K562 (cell line): ENCODE data around the gene NUDT22. TPM values are rescaled to one million over a fixed set of nuclear protein-coding genes. Genes with fewer than 3 reads are reported as not detected.

Source experiments
- ARID3A ChIP-seq: IDR thresholded peaks from 2 replicates; pipeline ENCODE4 v1.6.1; 2012; ENCODE audit warnings: low read depth, low read length, improper control_type of control experiment, borderline replicate concordance
- BDP1 ChIP-seq: IDR thresholded peaks from 3 replicates; pipeline ENCODE4 v1.6.1; 2011; ENCODE audit not compliant: insufficient read length, insufficient read depth
- BHLHE40 ChIP-seq: IDR thresholded peaks from 2 replicates; pipeline ENCODE4 v1.6.1; 2011; ENCODE audit warnings: low read length, improper control_type of control experiment
- ELF2 ChIP-seq: fragments of 250-450 bp; sonication (Bioruptor Pico); IDR thresholded peaks from 2 replicates; pipeline ENCODE4 v1.5.0; 2021; ENCODE audit warnings: mild to moderate bottlenecking
- ETS1 ChIP-seq: conservative IDR thresholded peaks from 2 replicates; pipeline ENCODE4 v1.6.1; 2011; ENCODE audit warnings: low read depth, mild to moderate bottlenecking, low read length; ENCODE audit not compliant: control insufficient read depth
- FOXA1 ChIP-seq: fragments of 450-650 bp; IDR thresholded peaks from 2 replicates; pipeline ENCODE4 v1.6.1; 2016; ENCODE audit warnings: mild to moderate bottlenecking, borderline replicate concordance
- FOXO4 ChIP-seq: fragments of 450-650 bp; formaldehyde crosslinking; IDR thresholded peaks from 2 replicates; pipeline ENCODE4 v1.4.0; 2020; ENCODE audit warnings: mild to moderate bottlenecking, moderate library complexity
- HDGF ChIP-seq: fragments of 450-650 bp; IDR thresholded peaks from 2 replicates; pipeline ENCODE4 v1.6.1; 2016
- ILK ChIP-seq: fragments of 450-650 bp; IDR thresholded peaks from 2 replicates; pipeline ENCODE4 v1.6.1; 2016; ENCODE audit warnings: missing genetic modification characterization, low read depth, mild to moderate bottlenecking, missing compliant biosample characterization, moderate library complexity, borderline replicate concordance
- KLF1 ChIP-seq: fragments of 450-650 bp; IDR thresholded peaks from 2 replicates; pipeline ENCODE4 v1.6.1; 2016; ENCODE audit warnings: missing genetic modification characterization, missing compliant biosample characterization
- PRPF4 ChIP-seq: fragments of 200-400 bp; formaldehyde crosslinking; IDR thresholded peaks from one replicate; pipeline ENCODE4 v1.6.1; 2017; ENCODE audit warnings: low read length, low read depth, mild to moderate bottlenecking; ENCODE audit not compliant: insufficient read depth, poor library complexity, severe bottlenecking
- RFX5 ChIP-seq: IDR thresholded peaks from 2 replicates; pipeline ENCODE4 v1.6.1; 2011; ENCODE audit warnings: low read depth, mild to moderate bottlenecking, improper control_type of control experiment, low read length
- RFX7 ChIP-seq: fragments of 250-450 bp; sonication (Bioruptor Pico); IDR thresholded peaks from 2 replicates; pipeline ENCODE4 v1.5.1; 2021; ENCODE audit warnings: mild to moderate bottlenecking
- SIN3A ChIP-seq, 2 experiments: fragments of 150-350 bp in 1 of 2; IDR thresholded peaks; 2 replicates each; pipeline ENCODE4 v1.6.1; 2011 to 2016; ENCODE audit warnings: borderline replicate concordance in 2 of 2, low read depth in 2 of 2, low read length in 2 of 2, mild to moderate bottlenecking in 2 of 2, moderate library complexity in 2 of 2; ENCODE audit not compliant: control insufficient read depth in 1 of 2
- SREBF1 ChIP-seq: fragments of 150-350 bp; IDR thresholded peaks from 2 replicates; pipeline ENCODE4 v1.6.1; 2014; ENCODE audit warnings: antibody characterized with exemption, low read depth, low read length, borderline replicate concordance
- TCF3 ChIP-seq: sonication (generic); formaldehyde crosslinking; IDR thresholded peaks from 2 replicates; pipeline ENCODE4 v1.4.0; 2020; ENCODE audit warnings: mild to moderate bottlenecking, missing genetic modification reagents
- YBX1 ChIP-seq: fragments of 450-650 bp; IDR thresholded peaks from 2 replicates; pipeline ENCODE4 v1.7.1; 2016; ENCODE audit warnings: mild to moderate bottlenecking
- ZKSCAN3 ChIP-seq: fragments of 250-450 bp; sonication (Bioruptor Pico); IDR thresholded peaks from 2 replicates; pipeline ENCODE4 v1.4.0; 2020
- ZNF23 ChIP-seq: fragments of 250-450 bp; sonication (Bioruptor Pico); IDR thresholded peaks from 2 replicates; pipeline ENCODE4 v1.4.0; 2020; ENCODE audit warnings: mild to moderate bottlenecking
- ZNF395 ChIP-seq: fragments of 200-800 bp; sonication (Bioruptor generic); IDR thresholded peaks from 2 replicates; pipeline ENCODE4 v1.6.1; 2017; ENCODE audit warnings: missing genetic modification characterization, missing compliant biosample characterization
- ZNF511 ChIP-seq: sonication (generic); formaldehyde crosslinking; IDR thresholded peaks from 2 replicates; pipeline ENCODE4 v1.8.0; 2022; ENCODE audit warnings: mild to moderate bottlenecking, missing genetic modification reagents
- polyA plus RNA-seq, 8 experiments: library from polyadenylated mRNA; depleted of rRNA in 4 of 8; stranded (reverse) in 5 of 8; unstranded in 3 of 8; fragments of >200 nt; fragmentation: Nextera tagmentation in 2 of 8; fragmentation: Illumina TruSeq in 1 of 8; extraction: Ambion mirVana in 2 of 8; extraction: Trizol in 1 of 8; gene quantifications; 2 replicates each; pipeline versions ENCODE4 v1.2.1 to v1.2.3, GENCODE V29; 2011 to 2014; ENCODE audit warnings: inconsistent platforms in 1 of 8, missing spikeins in 1 of 8
- total RNA-seq, 7 experiments: library from RNA; depleted of rRNA in 6 of 7; stranded (reverse); fragments of >200 nt in 6 of 7; fragmentation: Illumina TruSeq in 2 of 7; extraction: Trizol in 2 of 7; gene quantifications; 2 replicates each; pipeline versions ENCODE4 v1.2.1 to v1.2.3, GENCODE V29; 2011 to 2021; ENCODE audit warnings: low replicate concordance in 1 of 7

Gene NUDT22
- total and polyA plus RNA-seq, 9 of the 15 experiments (the other 6 are each of a cell fraction or from before 2014, with no cell fraction given) = 6.3 to 92.6 (median 37.4) TPM

- TF ChIP-seq SREBF1 (0 out of 2 replicates have a peak, but pooled peaks have one; percentile 1), ETS1 (peak; percentile 83), HDGF (no peak), ELF2 (CRISPR knock-in tag) (peak; percentile 78), KLF1 (peak; percentile 91), BDP1 (no peak), FOXO4 (CRISPR knock-in tag) (no peak), ZNF395 (peak; percentile 97), ZKSCAN3 (CRISPR knock-in tag) (no peak), SIN3A (IDR thresholded peaks at IDR 0.05; ENCODE audit: borderline replicate concordance in 2 of 2, control insufficient read depth in 1 of 2, low read depth in 2 of 2, low read length in 2 of 2) (peak in 1 of 2 experiments; percentile 90; a peak in 2 of 4 replicates), ARID3A (no peak), YBX1 (no peak), ILK (tag) (no peak), ZNF23 (CRISPR knock-in tag) (0 out of 2 replicates have a peak, but pooled peaks have one; percentile 17), ZNF511 (CRISPR knock-in tag) (peak; percentile 86; the same call in 1 of the 2 replicates), BHLHE40 (peak; percentile 83), PRPF4 (peak; percentile 65), RFX7 (CRISPR knock-in tag) (no peak), RFX5 (no peak), TCF3 (CRISPR knock-in tag) (no peak), FOXA1 (no peak)
Observed at GRCh38 chr11:64185175-64185692, 40.8 kb upstream of the NUDT22 start (continued).
